ENCODE results near the gene LIMD2. TPM values are rescaled to one million over a fixed set of nuclear protein-coding genes. Genes with fewer than 3 reads are reported as not detected.

Gene LIMD2
- total RNA-seq, 1 donor from 2014 or later = 54.8 TPM

GRCh38 chr17:63707151-63707550 lies 7.2 kb upstream of the LIMD2 start:
- Mint-ChIP-seq H3K27me3 (ENCODE audit: low read depth, unreplicated experiment) (no peaks in the 10 kb centered on the region), H3K36me3 (ENCODE audit: low read depth, unreplicated experiment) (peaks cover 33% of the 10 kb centered on the region), H3K27ac (ENCODE audit: unreplicated experiment) (no peak overlapping the region), H3K9me3 (ENCODE audit: unreplicated experiment) (peaks cover 2% of the 10 kb centered on the region), H3K4me1 (ENCODE audit: low read depth, unreplicated experiment) (no peaks in the 10 kb centered on the region), H3K4me3 (ENCODE audit: unreplicated experiment) (no peak overlapping the region)
- DNase-seq (ENCODE audit: low read depth) (no peak), FAIRE-seq (no peak)
- H3K4me1 ChIP-seq (ENCODE audit: insufficient read depth, low read length) = no peaks in the 10 kb centered on the region
- H3K9ac ChIP-seq (ENCODE audit: low read length) = no peak overlapping the region
- H3K79me2 ChIP-seq (ENCODE audit: insufficient read depth, low read length) = no peaks in the 10 kb centered on the region
- no peaks in the 10 kb centered on the region for H3K27me3 ChIP-seq (ENCODE audit: insufficient read depth, low read length)
- H3K9me3 ChIP-seq (ENCODE audit: insufficient read depth, low read depth, low read length) = no peaks in the 10 kb centered on the region
- H3K27ac ChIP-seq (ENCODE audit: low read depth, low read length) = no peak overlapping the region
- no peak overlapping the region for H2AFZ ChIP-seq (ENCODE audit: low read depth, low read length)
- peaks cover 21% of the 10 kb centered on the region for H3K36me3 ChIP-seq (ENCODE audit: insufficient read depth, low read length)
- no peak for TF ChIP-seq CTCF (IDR thresholded peaks at IDR 0.05; ENCODE audit: insufficient read depth, low read depth, low read length)
- no peak for TF ChIP-seq EZH2 (IDR thresholded peaks at IDR 0.05; ENCODE audit: insufficient read depth, low read length)
- no peak overlapping the region for H3K4me3 ChIP-seq (ENCODE audit: insufficient read depth, low read depth, low read length)
- no peak overlapping the region for H3K4me2 ChIP-seq (ENCODE audit: low read length)
- peaks cover 8% of the 10 kb centered on the region for H4K20me1 ChIP-seq (ENCODE audit: insufficient read depth, low read length)

GRCh38 chr17:63706336-63707082 lies 6.6 kb upstream of the LIMD2 start:
- TF ChIP-seq EZH2 (IDR thresholded peaks at IDR 0.05; ENCODE audit: insufficient read depth, low read length) (no peak), CTCF (IDR thresholded peaks at IDR 0.05; ENCODE audit: insufficient read depth, low read depth, low read length) (no peak)
- DNase-seq (ENCODE audit: low read depth) = no peak
- peaks cover 19% of the 10 kb centered on the region for H3K36me3 ChIP-seq (ENCODE audit: insufficient read depth, low read length)
- H3K4me3 ChIP-seq (ENCODE audit: insufficient read depth, low read depth, low read length) = no peak overlapping the region
- Mint-ChIP-seq H3K27me3 (ENCODE audit: low read depth, unreplicated experiment) (no peaks in the 10 kb centered on the region), H3K36me3 (ENCODE audit: low read depth, unreplicated experiment) (peaks cover 33% of the 10 kb centered on the region), H3K4me3 (ENCODE audit: unreplicated experiment) (no peak overlapping the region), H3K9me3 (ENCODE audit: unreplicated experiment) (peaks cover 2% of the 10 kb centered on the region), H3K27ac (ENCODE audit: unreplicated experiment) (no peak overlapping the region), H3K4me1 (ENCODE audit: low read depth, unreplicated experiment) (peaks cover 2% of the 10 kb centered on the region)
- no peaks in the 10 kb centered on the region for H3K9me3 ChIP-seq (ENCODE audit: insufficient read depth, low read depth, low read length)
- peaks cover 8% of the 10 kb centered on the region for H4K20me1 ChIP-seq (ENCODE audit: insufficient read depth, low read length)
- H3K4me1 ChIP-seq (ENCODE audit: insufficient read depth, low read length) = peaks cover under 1% of the 10 kb centered on the region
- H3K27ac ChIP-seq (ENCODE audit: low read depth, low read length) = no peak overlapping the region
- no peaks in the 10 kb centered on the region for H3K79me2 ChIP-seq (ENCODE audit: insufficient read depth, low read length)
- no peak for FAIRE-seq
- H2AFZ ChIP-seq (ENCODE audit: low read depth, low read length) = no peak overlapping the region
- no peak overlapping the region for H3K9ac ChIP-seq (ENCODE audit: low read length)
- no peaks in the 10 kb centered on the region for H3K27me3 ChIP-seq (ENCODE audit: insufficient read depth, low read length)
- H3K4me2 ChIP-seq (ENCODE audit: low read length) = no peak overlapping the region

GRCh38 chr17:63705657-63706056 lies 5.7 kb upstream of the LIMD2 start:
- Mint-ChIP-seq H3K27me3 (ENCODE audit: low read depth, unreplicated experiment) (no peaks in the 10 kb centered on the region), H3K36me3 (ENCODE audit: low read depth, unreplicated experiment) (peaks cover 34% of the 10 kb centered on the region), H3K4me3 (ENCODE audit: unreplicated experiment) (no peak overlapping the region), H3K4me1 (ENCODE audit: low read depth, unreplicated experiment) (peaks cover 4% of the 10 kb centered on the region), H3K9me3 (ENCODE audit: unreplicated experiment) (peaks cover 2% of the 10 kb centered on the region), H3K27ac (ENCODE audit: unreplicated experiment) (no peak overlapping the region)
- Histone ChIP-seq H3K4me3 (ENCODE audit: insufficient read depth, low read depth, low read length) (no peak overlapping the region), H4K20me1 (ENCODE audit: insufficient read depth, low read length) (peaks cover 8% of the 10 kb centered on the region), H3K9ac (ENCODE audit: low read length) (no peak overlapping the region), H3K79me2 (ENCODE audit: insufficient read depth, low read length) (no peaks in the 10 kb centered on the region), H2AFZ (ENCODE audit: low read depth, low read length) (no peak overlapping the region), H3K36me3 (ENCODE audit: insufficient read depth, low read length) (peaks cover 19% of the 10 kb centered on the region), H3K4me1 (ENCODE audit: insufficient read depth, low read length) (peaks cover 8% of the 10 kb centered on the region), H3K27me3 (ENCODE audit: insufficient read depth, low read length) (no peaks in the 10 kb centered on the region), H3K9me3 (ENCODE audit: insufficient read depth, low read depth, low read length) (no peaks in the 10 kb centered on the region), H3K4me2 (ENCODE audit: low read length) (no peak overlapping the region), H3K27ac (ENCODE audit: low read depth, low read length) (no peak overlapping the region)
- DNase-seq (ENCODE audit: low read depth) (no peak), FAIRE-seq (no peak)
- TF ChIP-seq EZH2 (IDR thresholded peaks at IDR 0.05; ENCODE audit: insufficient read depth, low read length) (no peak), CTCF (IDR thresholded peaks at IDR 0.05; ENCODE audit: insufficient read depth, low read depth, low read length) (no peak)

Data from astrocyte (in vitro differentiated cells and primary cell).